HG03378 (cell line): Measurements from ENCODE around the gene RNU2-63P.
"Not testable (repeated sequence)": the region's sequence is repeated elsewhere in the genome, so short reads cannot be mapped to it uniquely, and the experiment has no call there.

ENCODE experiments used
- ATAC-seq: cut with Tn5 transposase; IDR thresholded peaks from one replicate; pipeline ENCODE4 v1.9.1; 2021; ENCODE audit warnings: mild to moderate bottlenecking, moderate library complexity; ENCODE audit not compliant: unreplicated experiment

RNU2-63P gene

GRCh38 chr2:88032070-88032702 is 15.8 kb upstream of the RNU2-63P start:
- no peak for ATAC-seq

GRCh38 chr2:88028931-88029330 is 12.6 kb upstream of the RNU2-63P start:
- ATAC-seq: no peak

- ATAC-seq: no peak
Measured at GRCh38 chr2:88027697-88028389, 11.5 kb upstream of the RNU2-63P start.

GRCh38 chr2:88024509-88024908 is 8.2 kb upstream of the RNU2-63P start:
- no peak for ATAC-seq

- ATAC-seq: no peak
Measured at GRCh38 chr2:88022669-88022921, 6.2 kb upstream of the RNU2-63P start.

- no peak for ATAC-seq
Measured at GRCh38 chr2:88019985-88020384, 3.6 kb upstream of the RNU2-63P start.

- ATAC-seq: no peak
Measured at GRCh38 chr2:88018909-88019308, 2.6 kb upstream of the RNU2-63P start.

GRCh38 chr2:88018077-88018805 is 1.9 kb upstream of the RNU2-63P start:
- ATAC-seq: not testable (repeated sequence)

GRCh38 chr2:88017780-88018038 is 1.4 kb upstream of the RNU2-63P start:
- ATAC-seq: not testable (repeated sequence)

GRCh38 chr2:88016960-88017779 is 823 bp upstream of the RNU2-63P start:
- ATAC-seq: peak; percentile 45

- ATAC-seq: no peak
Measured at GRCh38 chr2:88011011-88011410, 5.3 kb downstream of the RNU2-63P start.

- no peak for ATAC-seq
Measured at GRCh38 chr2:88010136-88010535, 6.2 kb downstream of the RNU2-63P start.

- ATAC-seq: no peak
Measured at GRCh38 chr2:88006912-88007439, 9.4 kb downstream of the RNU2-63P start.

GRCh38 chr2:88005776-88006175 is 10.6 kb downstream of the RNU2-63P start:
- no peak for ATAC-seq

- no peak for ATAC-seq
Measured at GRCh38 chr2:88003074-88003755, 13.1 kb downstream of the RNU2-63P start.

GRCh38 chr2:88002359-88002707 is 14.0 kb downstream of the RNU2-63P start:
- ATAC-seq: no peak

GRCh38 chr2:88000474-88000873 is 15.9 kb downstream of the RNU2-63P start:
- ATAC-seq: not testable (repeated sequence)

GRCh38 chr2:87996570-87996969 is 19.8 kb downstream of the RNU2-63P start:
- no peak for ATAC-seq

GRCh38 chr2:87995756-87996155 is 20.6 kb downstream of the RNU2-63P start:
- no peak for ATAC-seq

- not testable (repeated sequence) for ATAC-seq
Measured at GRCh38 chr2:87994304-87994850, 22.0 kb downstream of the RNU2-63P start.

GRCh38 chr2:87992569-87992968 is 23.8 kb downstream of the RNU2-63P start:
- ATAC-seq: not testable (repeated sequence)
